Psoas muscle (tissue), 8 donors: ENCODE measurements around the gene SMIM10. TPM values are rescaled to one million over a fixed set of nuclear protein-coding genes. Genes with fewer than 3 reads are reported as not detected.

Experiments
- ATAC-seq, 4 donors: fragments of 200-7000 bp; cut with Tn5 transposase; one replicate each; pipeline ENCODE4 v1.9.1; 2020; ENCODE audit warnings: moderate library complexity in 3 of 4, mild to moderate bottlenecking in 2 of 4
- DNase-seq, 2 donors: peaks; one replicate each; pipeline ENCODE4 v3.0.0-alpha.2; 2020
- H3K27ac ChIP-seq: fragments of 200-600 bp; one replicate; pipeline ENCODE4 v1.8.0; 2022
- H3K27me3 ChIP-seq, 3 donors: fragments of 200-600 bp in 1 of 3; one replicate each; pipeline versions ENCODE4 v1.6.1 to v1.8.0; 2013 to 2022; ENCODE audit warnings: low read length in 2 of 3, mild to moderate bottlenecking in 2 of 3, moderate library complexity in 1 of 3; ENCODE audit not compliant: insufficient read depth in 3 of 3
- H3K36me3 ChIP-seq, 2 donors: fragments of 200-600 bp in 1 of 2; one replicate each; pipeline versions ENCODE4 v1.6.1 to v1.8.0; 2013 to 2022; ENCODE audit warnings: low read depth in 1 of 2, mild to moderate bottlenecking in 1 of 2, moderate library complexity in 1 of 2; ENCODE audit not compliant: insufficient read depth in 1 of 2
- H3K4me1 ChIP-seq: fragments of 200-600 bp; one replicate; pipeline ENCODE4 v1.8.0; 2022
- H3K4me3 ChIP-seq: fragments of 200-600 bp; one replicate; pipeline ENCODE4 v1.8.0; 2022; ENCODE audit warnings: mild to moderate bottlenecking
- H3K9me3 ChIP-seq: fragments of 200-600 bp; one replicate; pipeline ENCODE4 v1.8.0; 2022
- CTCF ChIP-seq: fragments of 200-600 bp; IDR thresholded peaks from one replicate; pipeline ENCODE4 v1.8.0; 2022; ENCODE audit warnings: antibody characterized with exemption
- WGBS, 3 donors: extraction: QIAGEN DNeasy Blood & Tissue Kit; methylation state at CpG; one replicate each; pipeline versions ENCODE4 v1.1.6 to v1.1.7; 2013; 5-methylcytosine and 5-hydroxymethylcytosine counted together
- intact Hi-C, 2 donors: fragments of 100-400 bp; cut with DNase I; formaldehyde crosslinking; loops; one replicate each; pipeline versions ENCODE4 v1.11.0 to v1.14.2; 2022
- polyA plus RNA-seq, 3 donors: library from polyadenylated mRNA; stranded (reverse); fragments of 200-250 nt; gene quantifications; one replicate each; pipeline ENCODE4 v1.2.3, GENCODE V29; 2013
- total RNA-seq, 4 donors: library from RNA; stranded (reverse); fragmentation: NEBNext Ultra II Directional in 2 of 4; extraction: Animal tissue kit (Norgen Biotek cat#: 25700) in 2 of 4; gene quantifications; one replicate each; pipeline versions ENCODE4 v1.2.1 to v1.2.4, GENCODE V29; 2021 to 2023
- donor health status: healthy with polysubstance abuse.
- donor health status: DM: no; HTN: no; CAD: no; lungs with moderate emphysema.
- donor health status: Bipolar disorder and iron deficiency.
- donor health status: healthy.
- donor health status: DM: yes; HTN: yes; CAD: no.
- donor health status: DM: no; HTN: no; CAD: no.
- donor health status: DM: no; HTN: no; CAD: no.
- donor health status: DM: yes; HTN: yes; CAD: no.

Gene SMIM10
- total and polyA plus RNA-seq, 7 donors = 1.6 to 2.7 (median 2.1) TPM

GRCh38 chrX:134975516-134975915 lies 15.3 kb upstream of the SMIM10 start:
- DNase-seq (no peak), ATAC-seq (no peak)
- TF ChIP-seq CTCF = no peak
- H3K9me3 ChIP-seq = no peaks in the 10 kb centered on the region
- no peaks in the 10 kb centered on the region for H3K27me3 ChIP-seq
- WGBS, 3 donors = 46 to 67% (median 63%) methylated on average over 1 of the region's 1 CpG
- H3K36me3 ChIP-seq = no peaks in the 10 kb centered on the region
- H3K4me1 ChIP-seq = no peaks in the 10 kb centered on the region
- H3K4me3 ChIP-seq = no peak overlapping the region
- H3K27ac ChIP-seq = no peak overlapping the region
- intact Hi-C loops = no loop called here

DNA sequence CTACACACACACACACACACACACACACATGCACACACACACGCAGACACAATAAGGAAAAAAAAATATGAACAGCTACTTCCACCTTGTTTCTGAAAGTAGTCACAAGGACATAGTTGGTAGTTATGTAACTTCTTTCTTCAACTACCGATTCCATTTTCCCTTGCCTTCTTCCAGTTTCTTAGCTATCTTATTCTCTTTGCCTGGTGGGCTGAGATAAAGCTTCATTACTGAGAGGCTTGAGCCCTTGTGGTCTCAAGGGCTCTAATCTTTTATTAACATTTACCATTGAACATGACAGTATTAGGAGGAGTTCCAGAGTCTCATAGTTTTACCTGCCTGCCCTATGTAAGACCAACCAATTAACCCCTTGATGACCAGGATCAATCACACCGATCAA lies 8.9 kb upstream of the SMIM10 start:
- Histone ChIP-seq H3K9me3 (no peaks in the 10 kb centered on the region), H3K36me3 (no peaks in the 10 kb centered on the region), H3K4me3 (no peak overlapping the region), H3K27me3 (peaks cover 0 to 3% (median 0%) of the 10 kb centered on the region in 3 donors), H3K4me1 (no peaks in the 10 kb centered on the region), H3K27ac (no peak overlapping the region)
- ATAC-seq = no peak
- 79 to 89% (median 85%) methylated on average over 3 of the region's 3 CpGs for WGBS, 3 donors
- intact Hi-C loops = no loop called here
- no peak for TF ChIP-seq CTCF
- DNase-seq = no peak

GRCh38 chrX:134982748-134983147 lies 8.0 kb upstream of the SMIM10 start:
- Histone ChIP-seq H3K36me3 (no peaks in the 10 kb centered on the region), H3K9me3 (no peaks in the 10 kb centered on the region), H3K27me3 (peaks cover 0 to 3% (median 0%) of the 10 kb centered on the region in 3 donors), H3K27ac (no peak overlapping the region), H3K4me3 (no peak overlapping the region), H3K4me1 (no peaks in the 10 kb centered on the region)
- WGBS, 3 donors = 67 to 100% (median 92%) methylated on average over 2 of the region's 2 CpGs
- ATAC-seq (no peak), DNase-seq (no peak)
- TF ChIP-seq CTCF = no peak
- intact Hi-C loops = no loop called here

DNA sequence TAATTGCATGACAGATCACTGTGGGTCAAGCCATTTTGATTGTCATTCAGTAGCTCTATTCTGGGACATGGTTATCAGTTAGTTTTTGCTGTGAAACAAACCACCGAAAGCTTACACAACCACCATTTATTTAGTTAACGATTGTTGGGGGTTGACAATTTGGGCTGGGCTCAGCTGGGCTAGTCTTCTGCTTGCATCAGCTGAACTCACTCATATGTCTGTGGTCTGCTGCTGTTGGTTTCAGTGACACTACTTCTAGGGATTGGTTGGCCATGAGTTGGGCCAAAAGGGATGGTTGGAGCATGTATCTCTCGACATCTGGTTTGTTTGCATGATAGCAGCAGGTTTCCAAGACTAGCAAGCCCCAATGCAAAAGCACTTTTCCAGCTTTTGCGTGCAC lies 5.3 kb upstream of the SMIM10 start:
- no peak overlapping the region for H3K27ac ChIP-seq
- no peaks in the 10 kb centered on the region for H3K9me3 ChIP-seq
- no peak for TF ChIP-seq CTCF
- ATAC-seq (no peak), DNase-seq (no peak)
- no peaks in the 10 kb centered on the region for H3K36me3 ChIP-seq
- intact Hi-C loops = no loop called here
- H3K4me1 ChIP-seq = no peaks in the 10 kb centered on the region
- WGBS, 3 donors = 79 to 96% (median 91%) methylated on average over 4 of the region's 4 CpGs
- H3K27me3 ChIP-seq = peaks cover 0 to 3% (median 0%) of the 10 kb centered on the region in 3 donors
- no peak overlapping the region for H3K4me3 ChIP-seq

GRCh38 chrX:134990475-134990800 lies 353 bp upstream of the SMIM10 start:
- Histone ChIP-seq H3K4me1 (no peaks in the 10 kb centered on the region), H3K36me3 (no peaks in the 10 kb centered on the region), H3K4me3 (peak overlapping the region; percentile 68), H3K27me3 (peaks cover 0 to 7% (median 0%) of the 10 kb centered on the region in 3 donors), H3K9me3 (no peaks in the 10 kb centered on the region), H3K27ac (no peak overlapping the region)
- TF ChIP-seq CTCF = no peak
- 44 to 51% (median 49%) methylated on average over 4 of the region's 4 CpGs for WGBS, 3 donors
- intact Hi-C loops = no loop called here
- ATAC-seq (peak in 1 of 4 donors; percentile 26), DNase-seq (no peak)
